GM23338 (cell line): ENCODE measurements around the gene KIAA0513. TPM values are rescaled to one million over a fixed set of nuclear protein-coding genes. Genes with fewer than 3 reads are reported as not detected.

Source experiments
- ATAC-seq: fragments of 200-7000 bp; cut with Tn5 transposase; 3 replicates; pipeline ENCODE4 v1.9.1; 2020
- DNase-seq: peaks from one replicate; pipeline ENCODE4 v3.0.0-alpha.2; 2015; ENCODE audit warnings: low spot score
- H2AFZ ChIP-seq: fragments of 200-600 bp; sonication (generic); 2 replicates; pipeline ENCODE4 v1.8.0; 2016; ENCODE audit warnings: antibody characterized with exemption, mild to moderate bottlenecking, moderate library complexity
- H3F3A ChIP-seq: fragments of 200-600 bp; sonication (generic); replicated peaks from 2 replicates; pipeline ENCODE4 v1.8.0; 2017; ENCODE audit warnings: antibody characterized with exemption, mixed run types, low read depth
- H3K27ac ChIP-seq: fragments of 200-600 bp; sonication (generic); 2 replicates; pipeline ENCODE4 v1.6.1; 2016; ENCODE audit warnings: low read depth
- H3K27me3 ChIP-seq: fragments of 200-600 bp; sonication (generic); 2 replicates; pipeline ENCODE4 v1.8.0; 2016; ENCODE audit warnings: mild to moderate bottlenecking, mixed run types, moderate library complexity; ENCODE audit not compliant: insufficient read depth
- H3K36me3 ChIP-seq: fragments of 200-600 bp; sonication (generic); 2 replicates; pipeline ENCODE4 v1.8.0; 2016; ENCODE audit warnings: mild to moderate bottlenecking; ENCODE audit not compliant: insufficient read depth
- H3K4me1 ChIP-seq: fragments of 200-600 bp; sonication (generic); 2 replicates; pipeline ENCODE4 v1.8.0; 2016; ENCODE audit warnings: mild to moderate bottlenecking, moderate library complexity; ENCODE audit not compliant: insufficient read depth
- H3K4me2 ChIP-seq: fragments of 200-600 bp; sonication (generic); 2 replicates; pipeline ENCODE4 v1.7.1; 2017; ENCODE audit warnings: mixed run types
- H3K4me3 ChIP-seq: fragments of 200-600 bp; sonication (generic); 2 replicates; pipeline ENCODE4 v1.6.1; 2016; ENCODE audit warnings: mixed run types
- H3K79me2 ChIP-seq: fragments of 200-600 bp; sonication (generic); replicated peaks from 2 replicates; pipeline ENCODE4 v1.8.0; 2017; ENCODE audit warnings: mild to moderate bottlenecking; ENCODE audit not compliant: insufficient read depth
- H3K9me2 ChIP-seq: fragments of 200-600 bp; sonication (generic); 2 replicates; pipeline ENCODE4 v1.8.0; 2017; ENCODE audit not compliant: insufficient read depth
- H4K20me1 ChIP-seq: fragments of 200-600 bp; sonication (generic); replicated peaks from 2 replicates; pipeline ENCODE4 v1.8.0; 2017; ENCODE audit warnings: mild to moderate bottlenecking; ENCODE audit not compliant: insufficient read depth
- H3K27ac Mint-ChIP-seq: 2 replicates; pipeline ENCODE4 v1.8.0; 2020; ENCODE audit warnings: inconsistent platforms, mild to moderate bottlenecking, moderate library complexity, mixed read lengths
- H3K27me3 Mint-ChIP-seq: 3 replicates; pipeline ENCODE4 v1.8.0; 2022; ENCODE audit warnings: low read depth, mild to moderate bottlenecking, moderate library complexity, mixed read lengths, inconsistent platforms; ENCODE audit not compliant: insufficient read depth, poor library complexity
- H3K36me3 Mint-ChIP-seq: 3 replicates; pipeline ENCODE4 v1.8.0; 2021; ENCODE audit warnings: low read depth, mild to moderate bottlenecking, inconsistent platforms, moderate library complexity, mixed read lengths
- H3K4me1 Mint-ChIP-seq: 3 replicates; pipeline ENCODE4 v1.8.0; 2020; ENCODE audit warnings: mild to moderate bottlenecking, inconsistent platforms, mixed read lengths
- H3K4me3 Mint-ChIP-seq: 3 replicates; pipeline ENCODE4 v1.8.0; 2021; ENCODE audit warnings: moderate library complexity, mild to moderate bottlenecking, inconsistent platforms, mixed read lengths
- H3K9me3 Mint-ChIP-seq: 3 replicates; pipeline ENCODE4 v1.8.0; 2020; ENCODE audit warnings: moderate library complexity, mild to moderate bottlenecking, inconsistent platforms, mixed read lengths
- CREB1 ChIP-seq: fragments of 250-450 bp; sonication (Bioruptor Pico); IDR thresholded peaks from 2 replicates; pipeline ENCODE4 v1.5.0; 2020; ENCODE audit warnings: low read depth, mild to moderate bottlenecking, moderate library complexity
- ETS1 ChIP-seq: IDR thresholded peaks from 2 replicates; pipeline ENCODE4 v1.6.1; 2016; ENCODE audit warnings: antibody characterized with exemption
- EZH2 ChIP-seq: fragments of 200-600 bp; sonication (generic); IDR thresholded peaks from one replicate; pipeline ENCODE4 v1.8.0; 2017; ENCODE audit warnings: antibody characterized with exemption, mild to moderate bottlenecking, low read depth; ENCODE audit not compliant: unreplicated experiment
- EZH2phosphoT487 ChIP-seq: fragments of 200-600 bp; sonication (generic); IDR thresholded peaks from one replicate; pipeline ENCODE4 v1.8.1; 2018; ENCODE audit warnings: antibody characterized with exemption; ENCODE audit not compliant: unreplicated experiment
- JUNB ChIP-seq: IDR thresholded peaks from one replicate; pipeline ENCODE4 v1.6.1; 2016; ENCODE audit warnings: antibody characterized with exemption; ENCODE audit not compliant: unreplicated experiment
- NANOG ChIP-seq: IDR thresholded peaks from 2 replicates; pipeline ENCODE4 v1.6.1; 2016; ENCODE audit warnings: antibody characterized with exemption, borderline replicate concordance
- POLR2AphosphoS5 ChIP-seq: IDR thresholded peaks from 2 replicates; pipeline ENCODE4 v1.6.1; 2016; ENCODE audit warnings: antibody characterized with exemption, low read depth
- STAT1 ChIP-seq: IDR thresholded peaks from one replicate; pipeline ENCODE4 v1.6.1; 2016; ENCODE audit warnings: antibody characterized with exemption; ENCODE audit not compliant: unreplicated experiment
- ZNF114 ChIP-seq: fragments of 250-450 bp; sonication (Bioruptor Pico); IDR thresholded peaks from 2 replicates; pipeline ENCODE4 v1.5.0; 2020; ENCODE audit warnings: mild to moderate bottlenecking, moderate library complexity
- ZNF331 ChIP-seq: fragments of 250-450 bp; sonication (Bioruptor Pico); IDR thresholded peaks from 2 replicates; pipeline ENCODE4 v1.5.0; 2020; ENCODE audit warnings: low read depth, mild to moderate bottlenecking, moderate library complexity
- ZNF462 ChIP-seq: fragments of 250-450 bp; sonication (Bioruptor Pico); IDR thresholded peaks from 2 replicates; pipeline ENCODE4 v1.5.0; 2020; ENCODE audit warnings: mild to moderate bottlenecking, moderate library complexity
- polyA plus RNA-seq: library from polyadenylated mRNA; unstranded; fragments of >200 nt; fragmentation: Nextera tagmentation; extraction: Ambion mirVana; gene quantifications from 2 replicates; pipeline ENCODE4 v1.2.1, GENCODE V29; 2016
- total RNA-seq: library from RNA; depleted of rRNA; stranded (reverse); fragments of >200 nt; shearing (Covaris generic); gene quantifications from 2 replicates; pipeline ENCODE4 v1.2.3, GENCODE V29; 2014
- TF ChIP-seq, protein P1 (sequence below): IDR thresholded peaks from one replicate; pipeline ENCODE4 v1.6.1; 2018; ENCODE audit warnings: antibody characterized with exemption; ENCODE audit not compliant: unreplicated experiment
- TF ChIP-seq, protein P2 (sequence below), 2 experiments: fragments of 200-600 bp in 1 of 2; sonication (generic) in 1 of 2; conservative IDR thresholded peaks; 2 replicates each; pipeline versions ENCODE4 v1.5.1 to v1.6.1; 2016 to 2017; ENCODE audit warnings: antibody characterized with exemption in 2 of 2, low read depth in 2 of 2, mild to moderate bottlenecking in 2 of 2, moderate library complexity in 1 of 2

KIAA0513 gene
- total and polyA plus RNA-seq, 2 experiments from 2014 or later, result 2.1 to 8.7 TPM

DNA sequence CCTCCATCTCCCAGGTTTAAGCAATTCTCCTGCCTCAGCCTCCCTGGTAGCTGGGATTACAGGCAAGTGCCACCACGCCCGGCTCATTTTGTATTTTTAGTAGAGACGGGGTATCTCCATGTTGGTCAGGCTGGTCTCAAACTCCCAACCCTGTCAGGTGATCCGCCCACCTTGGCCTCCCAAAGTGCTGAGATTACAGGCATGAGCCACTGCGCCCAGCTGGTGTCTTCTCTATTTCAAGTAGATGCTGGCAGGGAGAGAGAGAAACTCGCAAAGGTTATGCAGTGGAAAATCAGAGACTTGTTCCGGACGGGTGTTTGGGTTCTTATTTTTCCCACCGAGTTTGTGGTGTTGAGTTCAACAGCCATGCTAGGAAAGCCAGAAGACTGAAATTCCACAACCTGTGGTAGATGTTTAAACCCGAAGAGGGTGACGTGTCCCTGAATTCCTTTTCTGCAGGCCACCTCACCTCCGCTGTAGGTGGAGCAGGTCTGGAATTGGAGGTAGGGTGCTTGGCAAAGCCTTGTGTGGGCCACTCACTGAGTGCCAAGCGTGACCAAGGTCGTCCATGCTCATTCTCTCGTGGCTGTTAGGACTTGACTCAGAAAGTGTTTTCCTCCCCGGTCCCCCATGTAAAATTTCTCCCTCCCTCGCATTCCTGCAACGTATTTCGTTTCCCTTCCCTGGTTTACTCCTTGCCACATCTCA is 8.9 kb upstream of the KIAA0513 start:
- Mint-ChIP-seq H3K27ac (no peak overlapping the region), H3K9me3 (no peaks in the 10 kb centered on the region; the same call in 2 of the 3 replicates), H3K27me3 (peaks cover 4% of the 10 kb centered on the region), H3K4me1 (no peaks in the 10 kb centered on the region), H3K36me3 (no peaks in the 10 kb centered on the region), H3K4me3 (no peak overlapping the region)
- Histone ChIP-seq H3K36me3 (no peaks in the 10 kb centered on the region), H3K4me1 (no peaks in the 10 kb centered on the region), H3K4me2 (no peak overlapping the region), H3K27me3 (no peaks in the 10 kb centered on the region), H4K20me1 (no peaks in the 10 kb centered on the region), H2AFZ (no peak overlapping the region), H3F3A (no peaks in the 10 kb centered on the region), H3K27ac (no peak overlapping the region), H3K79me2 (no peaks in the 10 kb centered on the region), H3K4me3 (no peak overlapping the region), H3K9me2 (no peaks in the 10 kb centered on the region)
- ATAC-seq (no peak), DNase-seq (no peak)
- TF ChIP-seq, protein P1, sequence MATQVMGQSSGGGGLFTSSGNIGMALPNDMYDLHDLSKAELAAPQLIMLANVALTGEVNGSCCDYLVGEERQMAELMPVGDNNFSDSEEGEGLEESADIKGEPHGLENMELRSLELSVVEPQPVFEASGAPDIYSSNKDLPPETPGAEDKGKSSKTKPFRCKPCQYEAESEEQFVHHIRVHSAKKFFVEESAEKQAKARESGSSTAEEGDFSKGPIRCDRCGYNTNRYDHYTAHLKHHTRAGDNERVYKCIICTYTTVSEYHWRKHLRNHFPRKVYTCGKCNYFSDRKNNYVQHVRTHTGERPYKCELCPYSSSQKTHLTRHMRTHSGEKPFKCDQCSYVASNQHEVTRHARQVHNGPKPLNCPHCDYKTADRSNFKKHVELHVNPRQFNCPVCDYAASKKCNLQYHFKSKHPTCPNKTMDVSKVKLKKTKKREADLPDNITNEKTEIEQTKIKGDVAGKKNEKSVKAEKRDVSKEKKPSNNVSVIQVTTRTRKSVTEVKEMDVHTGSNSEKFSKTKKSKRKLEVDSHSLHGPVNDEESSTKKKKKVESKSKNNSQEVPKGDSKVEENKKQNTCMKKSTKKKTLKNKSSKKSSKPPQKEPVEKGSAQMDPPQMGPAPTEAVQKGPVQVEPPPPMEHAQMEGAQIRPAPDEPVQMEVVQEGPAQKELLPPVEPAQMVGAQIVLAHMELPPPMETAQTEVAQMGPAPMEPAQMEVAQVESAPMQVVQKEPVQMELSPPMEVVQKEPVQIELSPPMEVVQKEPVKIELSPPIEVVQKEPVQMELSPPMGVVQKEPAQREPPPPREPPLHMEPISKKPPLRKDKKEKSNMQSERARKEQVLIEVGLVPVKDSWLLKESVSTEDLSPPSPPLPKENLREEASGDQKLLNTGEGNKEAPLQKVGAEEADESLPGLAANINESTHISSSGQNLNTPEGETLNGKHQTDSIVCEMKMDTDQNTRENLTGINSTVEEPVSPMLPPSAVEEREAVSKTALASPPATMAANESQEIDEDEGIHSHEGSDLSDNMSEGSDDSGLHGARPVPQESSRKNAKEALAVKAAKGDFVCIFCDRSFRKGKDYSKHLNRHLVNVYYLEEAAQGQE, result no peak
- TF ChIP-seq POLR2AphosphoS5, result no peak
- no peak for TF ChIP-seq ZNF462 (CRISPR knock-in tag)
- TF ChIP-seq JUNB, result no peak
- no peak for TF ChIP-seq ZNF331 (CRISPR knock-in tag)
- TF ChIP-seq ZNF114 (CRISPR knock-in tag), result no peak
- no peak for TF ChIP-seq ETS1
- TF ChIP-seq, protein P2, sequence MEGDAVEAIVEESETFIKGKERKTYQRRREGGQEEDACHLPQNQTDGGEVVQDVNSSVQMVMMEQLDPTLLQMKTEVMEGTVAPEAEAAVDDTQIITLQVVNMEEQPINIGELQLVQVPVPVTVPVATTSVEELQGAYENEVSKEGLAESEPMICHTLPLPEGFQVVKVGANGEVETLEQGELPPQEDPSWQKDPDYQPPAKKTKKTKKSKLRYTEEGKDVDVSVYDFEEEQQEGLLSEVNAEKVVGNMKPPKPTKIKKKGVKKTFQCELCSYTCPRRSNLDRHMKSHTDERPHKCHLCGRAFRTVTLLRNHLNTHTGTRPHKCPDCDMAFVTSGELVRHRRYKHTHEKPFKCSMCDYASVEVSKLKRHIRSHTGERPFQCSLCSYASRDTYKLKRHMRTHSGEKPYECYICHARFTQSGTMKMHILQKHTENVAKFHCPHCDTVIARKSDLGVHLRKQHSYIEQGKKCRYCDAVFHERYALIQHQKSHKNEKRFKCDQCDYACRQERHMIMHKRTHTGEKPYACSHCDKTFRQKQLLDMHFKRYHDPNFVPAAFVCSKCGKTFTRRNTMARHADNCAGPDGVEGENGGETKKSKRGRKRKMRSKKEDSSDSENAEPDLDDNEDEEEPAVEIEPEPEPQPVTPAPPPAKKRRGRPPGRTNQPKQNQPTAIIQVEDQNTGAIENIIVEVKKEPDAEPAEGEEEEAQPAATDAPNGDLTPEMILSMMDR (conservative IDR thresholded peaks at IDR 0.05; ENCODE audit: low read depth in 2 of 2), result no peak
- TF ChIP-seq CREB1 (CRISPR knock-in tag), result no peak
- TF ChIP-seq STAT1, result no peak
- TF ChIP-seq EZH2, result no peak
- TF ChIP-seq NANOG, result no peak
- no peak for TF ChIP-seq EZH2phosphoT487
